ENCODE data around the gene LHFPL5. TPM values are rescaled to one million over a fixed set of nuclear protein-coding genes. Genes with fewer than 3 reads are reported as not detected.

Gene LHFPL5
- total RNA-seq, 1 donor from 2014 or later: not detected

- Mint-ChIP-seq H3K27ac (no peak overlapping the region), H3K27me3 (peaks cover 10% of the 10 kb centered on the region), H3K9me3 (no peaks in the 10 kb centered on the region), H3K36me3 (no peaks in the 10 kb centered on the region), H3K4me1 (ENCODE audit: unreplicated experiment) (no peaks in the 10 kb centered on the region), H3K4me3 (no peak overlapping the region)
- TF ChIP-seq CTCF (conservative IDR thresholded peaks at IDR 0.05): no peak
- DNase-seq (ENCODE audit: extremely low spot score, unreplicated experiment): no peak
These were observed 9.6 kb upstream of the LHFPL5 start for GRCh38 chr6:35795453-35796071.

- DNase-seq (ENCODE audit: extremely low spot score, unreplicated experiment): no peak
- H3K36me3 Mint-ChIP-seq: no peaks in the 10 kb centered on the region
- no peaks in the 10 kb centered on the region for H3K4me1 Mint-ChIP-seq (ENCODE audit: unreplicated experiment)
- peaks cover 10% of the 10 kb centered on the region for H3K27me3 Mint-ChIP-seq
- no peak overlapping the region for H3K4me3 Mint-ChIP-seq
- TF ChIP-seq CTCF (conservative IDR thresholded peaks at IDR 0.05): no peak
- H3K9me3 Mint-ChIP-seq: no peaks in the 10 kb centered on the region
- no peak overlapping the region for H3K27ac Mint-ChIP-seq
These were observed 8.9 kb upstream of the LHFPL5 start for GRCh38 chr6:35796236-35796635.

GRCh38 chr6:35797837-35798526 lies 7.2 kb upstream of the LHFPL5 start:
- Mint-ChIP-seq H3K27me3 (peaks cover 6% of the 10 kb centered on the region), H3K4me1 (ENCODE audit: unreplicated experiment) (no peaks in the 10 kb centered on the region), H3K9me3 (no peaks in the 10 kb centered on the region), H3K27ac (no peak overlapping the region), H3K36me3 (no peaks in the 10 kb centered on the region), H3K4me3 (no peak overlapping the region)
- no peak for DNase-seq (ENCODE audit: extremely low spot score, unreplicated experiment)
- TF ChIP-seq CTCF (conservative IDR thresholded peaks at IDR 0.05): no peak

GRCh38 chr6:35798706-35799105 lies 6.4 kb upstream of the LHFPL5 start:
- TF ChIP-seq CTCF (conservative IDR thresholded peaks at IDR 0.05): no peak
- no peak for DNase-seq (ENCODE audit: extremely low spot score, unreplicated experiment)
- Mint-ChIP-seq H3K27me3 (peaks cover 1% of the 10 kb centered on the region), H3K9me3 (no peaks in the 10 kb centered on the region), H3K4me1 (ENCODE audit: unreplicated experiment) (no peaks in the 10 kb centered on the region), H3K27ac (no peak overlapping the region), H3K36me3 (no peaks in the 10 kb centered on the region), H3K4me3 (no peak overlapping the region)

- Mint-ChIP-seq H3K9me3 (no peaks in the 10 kb centered on the region), H3K36me3 (no peaks in the 10 kb centered on the region), H3K27ac (no peak overlapping the region), H3K4me3 (no peak overlapping the region), H3K27me3 (peaks cover under 1% of the 10 kb centered on the region), H3K4me1 (ENCODE audit: unreplicated experiment) (no peaks in the 10 kb centered on the region)
- no peak for TF ChIP-seq CTCF (conservative IDR thresholded peaks at IDR 0.05)
- DNase-seq (ENCODE audit: extremely low spot score, unreplicated experiment): no peak
These were observed 4.0 kb upstream of the LHFPL5 start for GRCh38 chr6:35801148-35801547.
